Bone marrow (tissue), 2 donors: ENCODE measurements around the gene IGFBP7.

Source experiments
- DNase-seq, 2 donors: peaks; one replicate each; lab custom pipeline; 2025; lab: John Stamatoyannopoulos, UW

The IGFBP7 gene

DNA sequence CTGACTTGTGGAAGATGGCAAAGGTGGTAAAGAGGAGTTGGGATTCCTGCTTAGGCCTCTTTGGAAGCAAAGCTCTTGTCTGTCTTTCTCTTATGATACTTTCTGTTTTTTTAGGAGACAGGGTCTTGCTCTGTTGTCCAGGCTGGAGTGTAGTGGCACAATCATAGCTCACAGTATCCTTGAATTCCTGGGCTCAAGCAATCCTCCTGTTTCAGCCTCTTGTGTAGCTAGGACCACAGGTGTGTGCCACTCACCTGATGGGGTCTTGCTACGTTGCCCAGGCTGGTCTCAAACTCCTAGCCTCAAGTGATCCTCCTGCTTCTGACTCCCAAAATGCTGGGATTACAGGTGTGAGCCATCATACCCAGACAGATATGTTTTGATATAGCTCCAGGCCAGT is 19.3 kb upstream of the IGFBP7 start:
- DNase-seq: no peak

GRCh38 chr4:57127361-57127760 is 17.2 kb upstream of the IGFBP7 start:
- no peak for DNase-seq

GRCh38 chr4:57125996-57126395 is 15.8 kb upstream of the IGFBP7 start:
- no peak for DNase-seq

DNA sequence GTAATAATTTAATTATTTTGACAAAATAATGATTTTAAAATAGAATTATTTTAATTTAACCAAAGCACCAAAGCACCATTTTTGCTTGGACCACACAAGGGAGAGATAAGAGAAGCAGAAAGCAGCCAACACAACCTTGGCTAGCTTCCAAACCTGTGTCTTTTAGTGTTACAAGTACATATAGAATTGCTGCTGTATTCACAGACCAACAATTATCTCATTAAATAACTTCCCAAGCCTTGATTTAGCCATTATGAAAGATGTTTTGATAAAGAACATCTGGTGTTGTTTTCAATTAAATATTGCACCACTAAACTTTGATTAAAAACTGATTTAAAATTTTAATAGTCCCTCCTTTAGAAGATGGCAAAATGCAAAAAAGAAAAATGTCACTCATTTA is 14.0 kb upstream of the IGFBP7 start:
- DNase-seq: no peak

DNA sequence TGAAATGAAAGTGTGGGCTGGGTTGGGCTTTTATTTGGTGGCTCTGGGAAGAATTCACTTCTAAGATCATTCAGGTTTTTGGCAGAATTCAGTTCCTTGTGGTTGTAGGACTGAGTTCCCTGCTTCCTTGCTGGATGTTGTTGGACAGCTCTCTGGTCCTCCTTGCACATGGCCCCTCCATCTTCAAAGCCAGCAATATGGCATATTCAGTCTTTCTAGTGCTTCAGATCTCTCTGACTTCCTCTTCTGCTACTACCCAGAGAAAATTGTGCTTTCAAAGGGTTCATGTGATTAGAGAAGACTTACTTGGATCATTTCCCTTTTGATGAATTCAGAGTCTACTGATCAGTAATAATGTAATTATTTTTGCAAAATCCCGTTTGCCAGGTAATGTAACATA is 12.8 kb upstream of the IGFBP7 start:
- DNase-seq: no peak

- DNase-seq: no peak
Observed at GRCh38 chr4:57119054-57119651, 9.0 kb upstream of the IGFBP7 start.

DNA sequence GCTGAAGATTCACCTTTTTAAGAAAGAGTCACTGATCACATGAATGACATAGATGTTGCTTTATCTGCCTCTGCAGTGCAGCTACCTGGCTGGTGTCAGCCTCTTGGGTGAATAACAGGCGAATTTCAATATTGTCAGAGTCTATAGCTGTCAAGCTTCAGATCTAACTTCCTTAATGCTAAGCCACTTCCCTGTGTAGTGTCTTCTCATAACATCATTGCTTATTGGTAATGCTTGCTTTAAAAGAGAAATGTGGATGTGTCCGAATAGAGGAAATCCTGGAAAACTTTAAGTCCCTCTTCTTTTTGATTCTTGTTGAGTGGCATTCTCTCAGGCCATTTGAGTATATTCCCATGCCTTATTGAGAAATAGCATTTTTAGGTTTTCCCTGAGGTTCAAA is 7.3 kb upstream of the IGFBP7 start:
- DNase-seq: peak in 1 of 2 donors; percentile 16

GRCh38 chr4:57116245-57116644 is 6.1 kb upstream of the IGFBP7 start:
- no peak for DNase-seq

DNA sequence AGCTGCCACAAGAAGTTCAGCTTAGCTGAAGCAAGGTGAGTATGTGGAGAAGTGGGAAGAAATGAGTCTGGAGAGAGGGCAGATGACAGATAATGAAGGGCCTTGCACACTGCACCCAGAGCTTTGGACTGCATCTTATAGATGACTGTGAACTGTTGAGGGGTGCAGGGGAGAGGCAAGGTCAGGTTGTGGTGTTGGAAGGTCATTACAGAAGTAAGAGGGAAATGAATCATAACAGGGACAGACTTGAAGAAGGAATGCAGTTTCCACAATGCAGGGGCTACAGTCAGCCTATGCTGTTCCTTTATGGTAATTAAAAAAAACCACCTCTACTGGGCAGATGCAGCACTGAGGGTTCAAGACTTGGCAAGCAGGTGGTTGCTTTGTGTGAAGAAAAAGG is 4.8 kb upstream of the IGFBP7 start:
- DNase-seq: no peak

DNA sequence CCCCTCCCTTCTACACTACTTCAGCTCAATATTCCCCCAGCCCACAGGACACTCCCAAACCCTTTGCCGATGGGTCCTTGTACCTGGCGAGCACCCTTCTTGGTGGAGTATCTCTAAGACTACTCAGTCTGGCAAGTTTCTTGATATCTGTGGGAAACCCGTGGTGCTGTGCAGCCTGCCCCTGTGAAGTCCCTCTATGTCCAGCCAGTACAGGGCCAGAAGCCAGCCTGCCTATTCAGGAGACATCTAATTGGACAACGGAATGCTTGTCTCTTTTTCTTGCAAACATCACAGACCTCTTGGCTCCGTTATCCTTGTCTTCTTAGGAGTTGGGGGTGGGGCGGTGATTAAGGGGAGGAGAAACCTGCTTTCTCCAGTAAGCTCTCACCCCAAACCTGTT is 3.7 kb upstream of the IGFBP7 start:
- no peak for DNase-seq

- DNase-seq: peak; percentile 44 to 79
Observed at GRCh38 chr4:57110640-57111511, 691 bp upstream of the IGFBP7 start.

- no peak for DNase-seq
Observed at GRCh38 chr4:57109411-57109846, 756 bp downstream of the IGFBP7 start.

DNA sequence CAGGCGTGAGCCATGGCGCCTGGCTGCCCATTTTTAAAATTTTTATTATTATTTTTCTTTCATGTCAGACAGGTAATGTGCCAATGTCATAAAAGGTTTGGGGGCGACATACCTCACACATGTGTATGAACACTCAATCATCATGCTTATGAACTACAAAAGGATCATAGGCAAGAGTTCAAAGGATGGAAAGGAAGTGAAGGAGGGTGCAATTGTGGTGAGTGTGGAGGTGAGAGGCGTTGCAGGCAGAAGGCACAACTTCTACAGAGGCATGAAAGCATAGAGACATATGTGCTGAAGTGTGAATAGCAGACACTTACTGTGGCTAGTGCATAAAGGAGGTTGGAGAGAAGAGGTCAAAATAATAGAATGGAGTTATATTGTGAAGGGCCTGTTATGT is 4.0 kb downstream of the IGFBP7 start:
- no peak for DNase-seq

- DNase-seq: no peak
Observed at GRCh38 chr4:57104706-57105560, 5.3 kb downstream of the IGFBP7 start.

GRCh38 chr4:57103051-57103450 is 7.1 kb downstream of the IGFBP7 start:
- DNase-seq: no peak

DNA sequence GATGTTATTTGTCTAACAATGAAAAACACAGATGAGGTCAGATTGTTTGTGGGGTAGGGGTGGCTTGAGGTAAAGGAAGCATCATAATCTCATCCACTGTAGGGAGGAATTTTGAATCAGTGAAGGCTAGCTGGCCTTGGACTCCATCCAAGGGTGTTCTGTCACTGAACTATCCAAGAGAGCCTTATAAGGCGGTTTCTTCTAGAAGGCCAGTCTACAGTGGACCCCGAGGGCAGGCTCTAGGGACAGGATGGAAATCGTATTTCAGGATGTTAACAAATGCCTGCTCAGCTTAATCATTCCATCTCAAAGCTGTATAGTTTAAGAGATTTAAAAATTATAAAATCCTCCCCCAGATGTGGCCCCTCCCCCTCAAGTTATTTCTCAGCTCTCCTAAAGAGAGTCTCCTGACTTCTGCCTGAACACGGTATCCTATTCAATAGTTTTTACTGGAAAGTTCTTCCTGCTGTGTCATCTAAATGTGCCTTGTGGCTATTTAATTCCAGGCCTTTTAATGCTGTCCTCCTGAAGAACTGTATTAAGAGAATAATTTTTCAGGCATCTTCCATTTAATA is 8.0 kb downstream of the IGFBP7 start:
- DNase-seq: no peak

DNA sequence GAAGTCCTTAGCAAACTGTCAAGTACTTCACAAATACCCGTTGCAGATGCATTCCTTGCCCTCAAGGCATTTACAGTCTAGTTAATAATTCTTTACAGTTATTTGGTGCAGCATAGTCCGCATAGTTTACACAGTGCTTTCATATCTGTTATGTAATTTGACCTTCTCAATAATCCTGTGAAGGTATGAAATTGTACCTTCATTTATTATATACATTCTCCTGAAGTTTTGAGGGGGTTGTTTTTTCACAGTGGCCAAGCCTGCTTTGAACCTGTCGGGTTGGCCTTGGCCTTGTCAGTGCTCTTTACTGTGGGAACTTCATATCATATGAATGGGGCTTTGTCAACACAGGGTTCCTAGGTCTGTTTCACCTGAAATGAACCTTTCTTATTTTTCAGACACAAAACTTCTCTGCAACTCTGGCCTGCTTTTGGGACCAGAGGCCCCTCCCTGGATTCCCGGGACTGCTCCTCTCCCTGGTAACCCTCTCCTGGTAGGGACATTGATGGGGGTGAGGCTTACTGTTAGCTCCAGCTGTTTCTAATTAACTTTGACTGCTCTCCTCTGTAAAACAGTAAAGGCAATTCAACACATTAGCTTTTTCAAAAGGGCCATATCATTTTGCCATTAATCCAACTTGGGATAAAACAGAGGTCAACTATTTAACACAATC is 9.1 kb downstream of the IGFBP7 start:
- no peak for DNase-seq

DNA sequence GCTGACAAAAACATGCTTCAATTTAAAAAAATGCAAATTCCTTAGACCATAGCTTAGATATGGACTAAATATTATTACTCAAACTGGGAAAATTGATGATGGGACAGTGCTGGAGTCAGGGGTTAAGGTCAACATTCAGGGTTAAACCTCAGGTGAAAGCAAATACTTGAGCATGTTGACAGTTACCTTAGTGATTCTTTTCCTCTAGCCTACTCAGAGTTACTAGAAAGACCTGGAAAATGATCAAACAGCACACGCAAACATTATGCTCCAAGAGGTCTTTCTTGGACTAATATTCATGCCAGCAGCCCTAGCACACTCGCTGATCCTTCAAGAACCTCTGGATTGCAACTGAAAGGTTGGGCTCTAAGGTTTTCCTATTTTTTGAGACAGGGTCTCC is 10.8 kb downstream of the IGFBP7 start:
- no peak for DNase-seq

DNA sequence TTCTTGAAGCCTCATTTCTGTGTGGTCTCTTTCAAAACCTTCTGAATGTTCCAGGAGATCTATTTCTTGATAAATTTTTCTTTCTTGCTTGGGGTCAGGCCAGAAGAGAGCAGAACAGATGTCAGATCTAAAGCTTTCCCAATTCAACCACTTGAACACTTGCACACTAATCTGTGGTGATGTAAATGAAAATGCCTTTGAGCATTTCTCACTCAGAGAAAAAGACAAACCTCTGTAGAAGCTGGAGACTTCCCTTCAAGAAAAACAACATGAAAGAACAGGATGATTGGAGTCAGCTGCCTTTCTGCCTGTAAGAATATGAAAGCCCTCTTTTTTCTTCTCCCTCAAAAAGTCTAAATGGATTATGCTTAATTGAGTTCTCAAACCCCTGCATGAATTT is 11.2 kb downstream of the IGFBP7 start:
- no peak for DNase-seq

GRCh38 chr4:57098415-57098814 is 11.8 kb downstream of the IGFBP7 start:
- DNase-seq: no peak

GRCh38 chr4:57097711-57098110 is 12.5 kb downstream of the IGFBP7 start:
- DNase-seq: no peak

GRCh38 chr4:57095956-57096355 is 14.2 kb downstream of the IGFBP7 start:
- no peak for DNase-seq
